Astrocyte (in vitro differentiated cells and primary cell): ENCODE results near the gene TUBB8. TPM values are rescaled to one million over a fixed set of nuclear protein-coding genes. Genes with fewer than 3 reads are reported as not detected.

ENCODE experiments used
- DNase-seq: peaks from one replicate; pipeline ENCODE4 v3.0.0-alpha.2; 2010; ENCODE audit warnings: low read depth
- FAIRE-seq: peaks from 2 replicates; lab custom pipeline; 2011; peaks lifted over from hg19 to GRCh38; lab: Jason Lieb, UNC
- H2AFZ ChIP-seq: 2 replicates; pipeline ENCODE4 v1.6.0; 2012; ENCODE audit warnings: low read depth, low read length, inconsistent platforms
- H3K27ac ChIP-seq: 2 replicates; pipeline ENCODE4 v1.5.1; 2011; ENCODE audit warnings: low read depth, low read length, inconsistent platforms
- H3K27me3 ChIP-seq: 2 replicates; pipeline ENCODE4 v1.6.0; 2011; ENCODE audit warnings: low read length, inconsistent platforms; ENCODE audit not compliant: insufficient read depth
- H3K36me3 ChIP-seq: 2 replicates; pipeline ENCODE4 v1.5.1; 2011; ENCODE audit warnings: low read length, inconsistent platforms; ENCODE audit not compliant: insufficient read depth
- H3K4me1 ChIP-seq: 2 replicates; pipeline ENCODE4 v1.5.1; 2011; ENCODE audit warnings: low read length, inconsistent platforms; ENCODE audit not compliant: insufficient read depth
- H3K4me2 ChIP-seq: 2 replicates; pipeline ENCODE4 v1.6.0; 2012; ENCODE audit warnings: low read length, inconsistent platforms
- H3K4me3 ChIP-seq: 2 replicates; pipeline ENCODE4 v1.5.1; 2011; ENCODE audit warnings: low read depth, mild to moderate bottlenecking, low read length, inconsistent platforms; ENCODE audit not compliant: insufficient read depth
- H3K79me2 ChIP-seq: 2 replicates; pipeline ENCODE4 v1.6.0; 2012; ENCODE audit warnings: mild to moderate bottlenecking, low read length, inconsistent platforms; ENCODE audit not compliant: insufficient read depth
- H3K9ac ChIP-seq: 2 replicates; pipeline ENCODE4 v1.6.0; 2012; ENCODE audit warnings: mild to moderate bottlenecking, low read length, inconsistent platforms
- H3K9me3 ChIP-seq: 2 replicates; pipeline ENCODE4 v1.5.1; 2012; ENCODE audit warnings: low read depth, mild to moderate bottlenecking, low read length, inconsistent platforms; ENCODE audit not compliant: insufficient read depth
- H4K20me1 ChIP-seq: 2 replicates; pipeline ENCODE4 v1.6.0; 2012; ENCODE audit warnings: low read length, inconsistent platforms; ENCODE audit not compliant: insufficient read depth
- H3K27ac Mint-ChIP-seq: one replicate; pipeline ENCODE4 v1.8.0; 2021; ENCODE audit warnings: mild to moderate bottlenecking, mixed read lengths; ENCODE audit not compliant: unreplicated experiment
- H3K27me3 Mint-ChIP-seq: one replicate; pipeline ENCODE4 v1.8.0; 2021; ENCODE audit warnings: low read depth, mixed read lengths; ENCODE audit not compliant: unreplicated experiment
- H3K36me3 Mint-ChIP-seq: one replicate; pipeline ENCODE4 v1.8.0; 2021; ENCODE audit warnings: low read depth, mixed read lengths; ENCODE audit not compliant: unreplicated experiment
- H3K4me1 Mint-ChIP-seq: one replicate; pipeline ENCODE4 v1.8.0; 2021; ENCODE audit warnings: low read depth, mixed read lengths; ENCODE audit not compliant: unreplicated experiment
- H3K4me3 Mint-ChIP-seq: one replicate; pipeline ENCODE4 v1.8.0; 2021; ENCODE audit warnings: mild to moderate bottlenecking, moderate library complexity, mixed read lengths; ENCODE audit not compliant: unreplicated experiment
- H3K9me3 Mint-ChIP-seq: one replicate; pipeline ENCODE4 v1.8.0; 2021; ENCODE audit warnings: mild to moderate bottlenecking, mixed read lengths; ENCODE audit not compliant: unreplicated experiment
- EZH2 ChIP-seq: IDR thresholded peaks from 2 replicates; pipeline ENCODE4 v1.6.1; 2012; ENCODE audit warnings: mild to moderate bottlenecking, low read length, inconsistent platforms; ENCODE audit not compliant: insufficient read depth
- total RNA-seq: library from RNA; stranded (reverse); gene quantifications from 2 replicates; pipeline ENCODE4 v1.2.1, GENCODE V29; 2021
- TF ChIP-seq, protein P1 (sequence below): IDR thresholded peaks from 2 replicates; pipeline ENCODE4 v1.5.1; 2011; ENCODE audit warnings: low read depth, mild to moderate bottlenecking, inconsistent platforms, low read length, moderate library complexity; ENCODE audit not compliant: insufficient read depth

The TUBB8 gene
- total RNA-seq, 1 donor from 2014 or later = not detected

DNA sequence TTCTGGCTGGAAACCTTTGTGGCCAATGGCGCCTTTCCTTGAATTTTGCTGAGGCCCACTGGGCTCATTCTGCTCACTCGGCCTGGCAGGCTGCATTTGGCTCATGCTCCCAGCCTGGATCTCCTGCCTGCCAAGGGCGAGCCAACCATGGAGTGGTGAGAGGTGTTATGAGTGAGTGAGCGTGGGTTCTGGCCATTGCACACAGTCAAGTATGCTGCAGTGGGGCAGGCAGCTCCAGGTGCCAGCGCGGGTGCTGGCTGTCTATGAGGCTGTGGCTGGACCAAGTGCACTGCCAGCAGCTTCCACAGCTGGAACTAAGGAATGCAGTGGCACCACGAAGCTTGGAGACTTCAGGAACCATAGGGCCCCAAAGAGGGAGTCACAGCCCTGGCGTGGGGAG lies 42.2 kb upstream of the TUBB8 start:
- Mint-ChIP-seq H3K4me3 (no peak overlapping the region), H3K27me3 (peaks cover 21% of the 10 kb centered on the region), H3K9me3 (peaks cover 11% of the 10 kb centered on the region), H3K4me1 (no peaks in the 10 kb centered on the region), H3K27ac (no peak overlapping the region), H3K36me3 (no peaks in the 10 kb centered on the region)
- no peak overlapping the region for H3K4me3 ChIP-seq
- H3K4me1 ChIP-seq = no peaks in the 10 kb centered on the region
- H3K9ac ChIP-seq = no peak overlapping the region
- no peak overlapping the region for H3K27ac ChIP-seq
- H3K36me3 ChIP-seq = no peaks in the 10 kb centered on the region
- no peaks in the 10 kb centered on the region for H4K20me1 ChIP-seq
- DNase-seq = no peak
- H3K9me3 ChIP-seq = peaks cover 10% of the 10 kb centered on the region
- TF ChIP-seq, protein P1, sequence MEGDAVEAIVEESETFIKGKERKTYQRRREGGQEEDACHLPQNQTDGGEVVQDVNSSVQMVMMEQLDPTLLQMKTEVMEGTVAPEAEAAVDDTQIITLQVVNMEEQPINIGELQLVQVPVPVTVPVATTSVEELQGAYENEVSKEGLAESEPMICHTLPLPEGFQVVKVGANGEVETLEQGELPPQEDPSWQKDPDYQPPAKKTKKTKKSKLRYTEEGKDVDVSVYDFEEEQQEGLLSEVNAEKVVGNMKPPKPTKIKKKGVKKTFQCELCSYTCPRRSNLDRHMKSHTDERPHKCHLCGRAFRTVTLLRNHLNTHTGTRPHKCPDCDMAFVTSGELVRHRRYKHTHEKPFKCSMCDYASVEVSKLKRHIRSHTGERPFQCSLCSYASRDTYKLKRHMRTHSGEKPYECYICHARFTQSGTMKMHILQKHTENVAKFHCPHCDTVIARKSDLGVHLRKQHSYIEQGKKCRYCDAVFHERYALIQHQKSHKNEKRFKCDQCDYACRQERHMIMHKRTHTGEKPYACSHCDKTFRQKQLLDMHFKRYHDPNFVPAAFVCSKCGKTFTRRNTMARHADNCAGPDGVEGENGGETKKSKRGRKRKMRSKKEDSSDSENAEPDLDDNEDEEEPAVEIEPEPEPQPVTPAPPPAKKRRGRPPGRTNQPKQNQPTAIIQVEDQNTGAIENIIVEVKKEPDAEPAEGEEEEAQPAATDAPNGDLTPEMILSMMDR = no peak
- no peak for TF ChIP-seq EZH2
- no peaks in the 10 kb centered on the region for H3K79me2 ChIP-seq
- no peak overlapping the region for H2AFZ ChIP-seq
- H3K4me2 ChIP-seq = no peak overlapping the region
- no peak for FAIRE-seq
- peaks cover 3% of the 10 kb centered on the region for H3K27me3 ChIP-seq

- TF ChIP-seq, protein P1 = no peak
- TF ChIP-seq EZH2 = no peak
- Mint-ChIP-seq H3K9me3 (peaks cover 4% of the 10 kb centered on the region), H3K27me3 (peaks cover 32% of the 10 kb centered on the region), H3K4me3 (no peak overlapping the region), H3K36me3 (no peaks in the 10 kb centered on the region), H3K4me1 (no peaks in the 10 kb centered on the region), H3K27ac (no peak overlapping the region)
- no peak overlapping the region for H3K9ac ChIP-seq
- H3K9me3 ChIP-seq = peaks cover 3% of the 10 kb centered on the region
- H3K36me3 ChIP-seq = no peaks in the 10 kb centered on the region
- H3K4me1 ChIP-seq = no peaks in the 10 kb centered on the region
- no peak for DNase-seq
- no peaks in the 10 kb centered on the region for H4K20me1 ChIP-seq
- H3K27me3 ChIP-seq = peaks cover 3% of the 10 kb centered on the region
- no peak overlapping the region for H3K27ac ChIP-seq
- no peak for FAIRE-seq
- no peaks in the 10 kb centered on the region for H3K79me2 ChIP-seq
- no peak overlapping the region for H2AFZ ChIP-seq
- no peak overlapping the region for H3K4me3 ChIP-seq
- no peak overlapping the region for H3K4me2 ChIP-seq
These were observed 41.1 kb upstream of the TUBB8 start for GRCh38 chr10:90161-90560.

DNA sequence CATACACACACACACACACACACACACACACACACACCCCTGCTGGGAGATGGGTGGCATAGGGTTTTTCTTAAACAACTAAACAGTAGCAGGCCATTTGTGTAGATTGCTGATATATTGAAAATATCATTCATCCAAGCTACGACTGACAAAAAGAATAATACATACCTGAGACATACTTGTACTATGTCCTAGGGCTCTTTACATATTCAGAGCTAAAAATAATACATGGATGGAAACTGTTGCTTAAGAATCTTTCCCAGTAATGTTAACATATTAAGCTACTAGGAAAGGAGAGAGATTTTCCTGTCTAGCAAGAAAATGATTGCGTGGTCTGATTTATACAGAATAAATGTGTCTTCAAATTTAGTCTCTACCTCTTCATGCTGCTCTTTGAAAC lies 40.2 kb upstream of the TUBB8 start:
- no peaks in the 10 kb centered on the region for H4K20me1 ChIP-seq
- FAIRE-seq = no peak
- TF ChIP-seq, protein P1 = no peak
- TF ChIP-seq EZH2 = no peak
- H3K4me1 ChIP-seq = no peaks in the 10 kb centered on the region
- H2AFZ ChIP-seq = no peak overlapping the region
- no peak overlapping the region for H3K4me2 ChIP-seq
- H3K9ac ChIP-seq = no peak overlapping the region
- no peak for DNase-seq
- H3K36me3 ChIP-seq = no peaks in the 10 kb centered on the region
- H3K27ac ChIP-seq = no peak overlapping the region
- Mint-ChIP-seq H3K4me1 (no peaks in the 10 kb centered on the region), H3K27ac (no peak overlapping the region), H3K36me3 (no peaks in the 10 kb centered on the region), H3K4me3 (no peak overlapping the region), H3K9me3 (no peaks in the 10 kb centered on the region), H3K27me3 (peaks cover 34% of the 10 kb centered on the region)
- no peak overlapping the region for H3K4me3 ChIP-seq
- H3K27me3 ChIP-seq = peaks cover 3% of the 10 kb centered on the region
- H3K79me2 ChIP-seq = no peaks in the 10 kb centered on the region
- no peaks in the 10 kb centered on the region for H3K9me3 ChIP-seq
